Measurements from ENCODE around the gene LST1. TPM values are rescaled to one million over a fixed set of nuclear protein-coding genes. Genes with fewer than 3 reads are reported as not detected.

Gene LST1
- total RNA-seq = not detected in 2 replicates

GRCh38 chr6:31586008-31586407, at the start of gene LST1:
TSS of gene LST1 (plus strand) at chr6:31586277. CDS start at chr6:31587300, 1,023 bp downstream.

GRCh38 chr6:31541658-31542521, 44.2 kb upstream of the LST1 start, which contains the start of gene DDX39B:
TSS of gene DDX39B (minus strand) at chr6:31542003. CDS start at chr6:31540532, 1,471 bp downstream.

GRCh38 chr6:31546339-31546957, 39.6 kb upstream of the LST1 start, which contains the start of gene ATP6V1G2:
TSS of gene ATP6V1G2 (minus strand) at chr6:31546608. CDS start at chr6:31546559, 49 bp downstream.

GRCh38 chr6:31546958-31547726, 38.9 kb upstream of the LST1 start, which contains the start of gene NFKBIL1:
TSS of gene NFKBIL1 (plus strand) at chr6:31547608. CDS start at chr6:31547695, 87 bp downstream.

GRCh38 chr6:31572041-31572911, 13.8 kb upstream of the LST1 start, which contains the start of gene LTA:
TSS of gene LTA (plus strand) at chr6:31572289. CDS start at chr6:31572743, 454 bp downstream.

GRCh38 chr6:31575335-31575901, 10.7 kb upstream of the LST1 start, which contains the start of gene TNF:
TSS of gene TNF (plus strand) at chr6:31575565. CDS start at chr6:31575742, 177 bp downstream.

GRCh38 chr6:31582230-31582643, 3.8 kb upstream of the LST1 start, which contains the start of gene LTB:
TSS of gene LTB (minus strand) at chr6:31582424. CDS start at chr6:31582417, 7 bp downstream.

GRCh38 chr6:31614684-31615578, 28.9 kb downstream of the LST1 start, which contains the start of gene AIF1:
TSS of gene AIF1 (plus strand) at chr6:31615234. CDS start at chr6:31615330, 96 bp downstream.

GRCh38 chr6:31620586-31621319, 34.7 kb downstream of the LST1 start, which contains the start of gene PRRC2A:
TSS of gene PRRC2A (plus strand) at chr6:31620715. CDS start at chr6:31622790, 2,075 bp downstream.

Other genes starting within 250 kb of the LST1 start
- gene HLA-B, start 229.1 kb upstream of the LST1 start, total RNA-seq = 405 and 426 TPM in 2 replicates
- 83.3 and 207 TPM in 2 replicates for gene MICA, start 182.7 kb upstream of the LST1 start, total RNA-seq
- 6.5 and 9.6 TPM in 2 replicates for gene MICB, start 88.1 kb upstream of the LST1 start, total RNA-seq
- gene MCCD1, start 57.3 kb upstream of the LST1 start, total RNA-seq = not detected in 2 replicates
- 222 and 273 TPM in 2 replicates for gene DDX39B, start 44.3 kb upstream of the LST1 start, total RNA-seq
- gene ATP6V1G2, start 39.7 kb upstream of the LST1 start, total RNA-seq = 2.6 and 3.3 TPM in 2 replicates
- 12.0 and 23.5 TPM in 2 replicates for gene NFKBIL1, start 38.7 kb upstream of the LST1 start, total RNA-seq
- not detected in 2 replicates for gene LTA, start 14.0 kb upstream of the LST1 start, total RNA-seq
- under 0.01 TPM in 1 of 2 replicates, not detected in the other for gene TNF, start 10.7 kb upstream of the LST1 start, total RNA-seq
- gene LTB, start 3.9 kb upstream of the LST1 start, total RNA-seq = not detected in 2 replicates
- not detected in 2 replicates for gene NCR3, start 6.7 kb downstream of the LST1 start, total RNA-seq
- not detected in 2 replicates for gene AIF1, start 29.0 kb downstream of the LST1 start, total RNA-seq
- gene PRRC2A, start 34.4 kb downstream of the LST1 start, total RNA-seq = 29.1 and 76.5 TPM in 2 replicates
- 116 and 226 TPM in 2 replicates for gene BAG6, start 66.4 kb downstream of the LST1 start, total RNA-seq
- gene APOM, start 69.6 kb downstream of the LST1 start, total RNA-seq = 0.60 and 0.89 TPM in 2 replicates
- gene C6orf47, start 74.5 kb downstream of the LST1 start, total RNA-seq = 16.6 and 22.0 TPM in 2 replicates
- 10.1 and 10.3 TPM in 2 replicates for gene GPANK1, start 78.7 kb downstream of the LST1 start, total RNA-seq
- gene CSNK2B, start 79.8 kb downstream of the LST1 start, total RNA-seq = 73.6 and 90.3 TPM in 2 replicates
- 2.9 and 3.0 TPM in 2 replicates for gene LY6G5B, start 83.7 kb downstream of the LST1 start, total RNA-seq
- gene LY6G5C, start 94.8 kb downstream of the LST1 start, total RNA-seq = 0.51 and 0.59 TPM in 2 replicates
- gene ABHD16A, start 117.0 kb downstream of the LST1 start, total RNA-seq = 38.6 and 56.1 TPM in 2 replicates
- not detected in 2 replicates for gene LY6G6F, start 120.6 kb downstream of the LST1 start, total RNA-seq
- gene LY6G6D, start 129.1 kb downstream of the LST1 start, total RNA-seq = not detected in 2 replicates
- not detected in 2 replicates for gene LY6G6C, start 135.5 kb downstream of the LST1 start, total RNA-seq
- not detected in 2 replicates for gene MPIG6B, start 137.1 kb downstream of the LST1 start, total RNA-seq
- 54.9 and 59.1 TPM in 2 replicates for gene DDAH2, start 143.0 kb downstream of the LST1 start, total RNA-seq
- 514 and 620 TPM in 2 replicates for gene CLIC1, start 150.3 kb downstream of the LST1 start, total RNA-seq
- 3.6 and 10.9 TPM in 2 replicates for gene MSH5, start 153.7 kb downstream of the LST1 start, total RNA-seq
- gene SAPCD1, start 176.4 kb downstream of the LST1 start, total RNA-seq = 1.2 TPM in 2 replicates
- gene VWA7, start 191.1 kb downstream of the LST1 start, total RNA-seq = 0.09 TPM in 1 of 2 replicates, not detected in the other
- 67.4 and 123 TPM in 2 replicates for gene VARS1, start 209.5 kb downstream of the LST1 start, total RNA-seq
- gene LSM2, start 220.7 kb downstream of the LST1 start, total RNA-seq = 17.2 and 18.4 TPM in 2 replicates
- gene HSPA1L, start 229.0 kb downstream of the LST1 start, total RNA-seq = 1.2 and 2.1 TPM in 2 replicates
- 73.6 and 99.1 TPM in 2 replicates for gene HSPA1A, start 229.3 kb downstream of the LST1 start, total RNA-seq
- gene HSPA1B, start 241.5 kb downstream of the LST1 start, total RNA-seq = 84.9 and 117 TPM in 2 replicates

All from smooth muscle cell of the umbilical artery (primary cell).